MM.1S (cell line): ENCODE data around the gene OR11H6.
"Not testable (repeated sequence)": the region's sequence is repeated elsewhere in the genome, so short reads cannot be mapped to it uniquely, and the experiment has no call there.

Source experiments
- DNase-seq: peaks from one replicate; pipeline ENCODE4 v3.0.0-alpha.2; 2015
- H2AFZ ChIP-seq: fragments of 300-600 bp; sonication (generic); 2 replicates; pipeline ENCODE4 v1.6.0; 2016; ENCODE audit warnings: antibody characterized with exemption, low read length
- H3F3A ChIP-seq: fragments of 300-600 bp; sonication (generic); 2 replicates; pipeline ENCODE4 v1.6.1; 2016; ENCODE audit warnings: mild to moderate bottlenecking, antibody characterized with exemption, low read length, moderate library complexity, mixed read lengths; ENCODE audit not compliant: insufficient read depth
- H3K27ac ChIP-seq: fragments of 300-600 bp; sonication (generic); 2 replicates; pipeline ENCODE4 v1.5.1; 2016; ENCODE audit warnings: mild to moderate bottlenecking, low read length
- H3K27me3 ChIP-seq: fragments of 300-600 bp; sonication (generic); replicated peaks from 2 replicates; pipeline ENCODE4 v1.6.0; 2016; ENCODE audit warnings: low read length; ENCODE audit not compliant: insufficient read depth
- H3K36me3 ChIP-seq: fragments of 300-600 bp; sonication (generic); replicated peaks from 2 replicates; pipeline ENCODE4 v1.6.1; 2016; ENCODE audit warnings: mild to moderate bottlenecking, low read length, mixed read lengths; ENCODE audit not compliant: insufficient read depth
- H3K4me1 ChIP-seq: fragments of 300-600 bp; sonication (generic); 2 replicates; pipeline ENCODE4 v1.6.1; 2016; ENCODE audit warnings: low read length, mixed read lengths
- H3K4me2 ChIP-seq: fragments of 300-600 bp; sonication (generic); 2 replicates; pipeline ENCODE4 v1.6.0; 2016; ENCODE audit warnings: low read depth, low read length
- H3K4me3 ChIP-seq: fragments of 300-600 bp; sonication (generic); 2 replicates; pipeline ENCODE4 v1.5.1; 2016; ENCODE audit warnings: low read length, mixed read lengths
- H3K79me2 ChIP-seq: fragments of 300-600 bp; sonication (generic); 2 replicates; pipeline ENCODE4 v1.6.1; 2016; ENCODE audit warnings: mixed run types, low read length, mixed read lengths
- H3K9ac ChIP-seq: fragments of 300-600 bp; sonication (generic); 2 replicates; pipeline ENCODE4 v1.6.1; 2016; ENCODE audit warnings: low read length, mixed read lengths
- H3K9me2 ChIP-seq: fragments of 300-600 bp; sonication (generic); replicated peaks from 2 replicates; pipeline ENCODE4 v1.6.1; 2016; ENCODE audit warnings: mild to moderate bottlenecking, low read length, mixed read lengths; ENCODE audit not compliant: insufficient read depth
- H3K9me3 ChIP-seq: fragments of 300-600 bp; sonication (generic); replicated peaks from 2 replicates; pipeline ENCODE4 v1.6.1; 2016; ENCODE audit warnings: mild to moderate bottlenecking, low read length, mixed read lengths; ENCODE audit not compliant: insufficient read depth
- H4K20me1 ChIP-seq: fragments of 300-600 bp; sonication (generic); 2 replicates; pipeline ENCODE4 v1.6.1; 2016; ENCODE audit warnings: mild to moderate bottlenecking, low read length, moderate library complexity, mixed read lengths; ENCODE audit not compliant: insufficient read depth
- CTCF ChIP-seq: fragments of 300-600 bp; sonication (generic); IDR thresholded peaks from 2 replicates; pipeline ENCODE4 v1.5.1; 2016; ENCODE audit warnings: antibody characterized with exemption, low read length, mixed read lengths
- EZH2 ChIP-seq: fragments of 300-600 bp; sonication (generic); optimal IDR thresholded peaks from 2 replicates; pipeline ENCODE3; 2017; ENCODE audit warnings: low read depth, mild to moderate bottlenecking, antibody characterized with exemption, low read length, mixed read lengths
- EZH2phosphoT487 ChIP-seq: fragments of 300-600 bp; sonication (generic); IDR thresholded peaks from 2 replicates; pipeline ENCODE4 v1.6.1; 2018; ENCODE audit warnings: antibody characterized with exemption, low read length

OR11H6 gene

GRCh38 chr14:20247646-20248246 is 24.2 kb downstream of the OR11H6 start:
- H3K9me3 ChIP-seq, result no peaks in the 10 kb centered on the region

GRCh38 chr14:20262642-20263128 is 39.2 kb downstream of the OR11H6 start:
- no peak overlapping the region for H3K4me2 ChIP-seq
- H3K79me2 ChIP-seq, result no peaks in the 10 kb centered on the region
- no peak overlapping the region for H3K9ac ChIP-seq
- no peaks in the 10 kb centered on the region for H3K27me3 ChIP-seq
- no peaks in the 10 kb centered on the region for H3K9me3 ChIP-seq
- no peak for DNase-seq
- no peak overlapping the region for H3K27ac ChIP-seq
- no peaks in the 10 kb centered on the region for H3K9me2 ChIP-seq
- no peak overlapping the region for H2AFZ ChIP-seq
- H4K20me1 ChIP-seq, result no peaks in the 10 kb centered on the region
- no peaks in the 10 kb centered on the region for H3K4me1 ChIP-seq
- no peak for TF ChIP-seq CTCF
- TF ChIP-seq EZH2phosphoT487, result no peak
- no peak for TF ChIP-seq EZH2
- no peaks in the 10 kb centered on the region for H3F3A ChIP-seq
- no peak overlapping the region for H3K4me3 ChIP-seq
- no peaks in the 10 kb centered on the region for H3K36me3 ChIP-seq

More at GRCh38 chr14:20247646-20248246, 24.2 kb downstream of the OR11H6 start:
- Histone ChIP-seq H3K27me3 (no peaks in the 10 kb centered on the region), H4K20me1 (no peaks in the 10 kb centered on the region), H3K4me3 (no peak overlapping the region), H3K4me2 (no peak overlapping the region), H3K9me2 (no peaks in the 10 kb centered on the region), H3F3A (no peaks in the 10 kb centered on the region), H3K27ac (no peak overlapping the region), H3K79me2 (no peaks in the 10 kb centered on the region), H3K36me3 (no peaks in the 10 kb centered on the region), H3K9ac (no peak overlapping the region), H2AFZ (no peak overlapping the region), H3K4me1 (no peaks in the 10 kb centered on the region)
- peak; percentile 25 for DNase-seq
- TF ChIP-seq EZH2phosphoT487, result no peak
- TF ChIP-seq CTCF, result peak; percentile 46
- TF ChIP-seq EZH2, result no peak

- not testable (repeated sequence) for H3F3A ChIP-seq, H3K27me3 ChIP-seq, H3K9me2 ChIP-seq, H2AFZ ChIP-seq, H3K27ac ChIP-seq, H3K9me3 ChIP-seq, H3K4me3 ChIP-seq, DNase-seq, H3K9ac ChIP-seq, H3K4me2 ChIP-seq, H4K20me1 ChIP-seq, H3K79me2 ChIP-seq, H3K4me1 ChIP-seq, H3K36me3 ChIP-seq
These were observed 40.9 kb downstream of the OR11H6 start for GRCh38 chr14:20264361-20264760.

- no peak overlapping the region for H3K27ac ChIP-seq
- no peak overlapping the region for H3K9ac ChIP-seq
- no peaks in the 10 kb centered on the region for H3K9me3 ChIP-seq
- H3K4me1 ChIP-seq, result no peaks in the 10 kb centered on the region
- no peaks in the 10 kb centered on the region for H3K9me2 ChIP-seq
- H3K79me2 ChIP-seq, result no peaks in the 10 kb centered on the region
- no peak overlapping the region for H3K4me3 ChIP-seq
- H3K36me3 ChIP-seq, result no peaks in the 10 kb centered on the region
- H2AFZ ChIP-seq, result no peak overlapping the region
- no peak for DNase-seq
- no peaks in the 10 kb centered on the region for H3K27me3 ChIP-seq
- H3F3A ChIP-seq, result no peaks in the 10 kb centered on the region
- H3K4me2 ChIP-seq, result no peak overlapping the region
- no peak for TF ChIP-seq CTCF
- TF ChIP-seq EZH2phosphoT487, result no peak
- TF ChIP-seq EZH2, result no peak
- no peaks in the 10 kb centered on the region for H4K20me1 ChIP-seq
These were observed 50.6 kb downstream of the OR11H6 start for GRCh38 chr14:20274062-20274461.
